HCT116 (cell line): ENCODE measurements around the gene SPDL1. TPM values are rescaled to one million over a fixed set of nuclear protein-coding genes. Genes with fewer than 3 reads are reported as not detected.

Source experiments
- ATAC-seq: fragments of 200-7000 bp; cut with Tn5 transposase; 2 replicates; pipeline ENCODE4 v1.9.1; 2020; ENCODE audit warnings: mild to moderate bottlenecking, moderate library complexity
- BruUV-seq: library from RNA; stranded (reverse); fragments of 400-500 nt; replicated peaks from 2 replicates; lab custom pipeline; 2021; lab: Mats Ljungman, UMichigan
- CTCF ChIA-PET: fragments of 300-600 bp; sonication (Branson Sonifier 250); formaldehyde crosslinking; loops from one replicate; lab custom pipeline; 2021; ENCODE audit warnings: antibody characterized with exemption; lab: Charles Lee
- POLR2A ChIA-PET: fragments of 300-600, 350-600 bp; sonication (Branson Sonifier 250); formaldehyde crosslinking; loops from one replicate; lab custom pipeline; 2021; ENCODE audit warnings: antibody characterized with exemption; lab: Charles Lee
- RAD21 ChIA-PET, 2 experiments: fragments of 300-600 bp; sonication (Branson Sonifier 250); formaldehyde crosslinking; loops; one replicate each; lab custom pipeline; 2023; ENCODE audit warnings: low total read pairs in 2 of 2; ENCODE audit not compliant: uncharacterized antibody in 2 of 2, unreplicated experiment in 2 of 2, low non-redundant PET in 1 of 2; lab: Charles Lee
- DNase-seq: peaks from one replicate; pipeline ENCODE4 v3.0.0-alpha.2; 2010; ENCODE audit warnings: low read depth, low spot score
- H2AFZ ChIP-seq: fragments of 200-600 bp; shearing (Covaris generic), sonication (generic); 2 replicates; pipeline ENCODE4 v1.6.1; 2017; ENCODE audit warnings: low read depth, mixed run types, mixed read lengths, antibody characterized with exemption, low read length; ENCODE audit not compliant: poor library complexity, severe bottlenecking
- H3K27ac ChIP-seq: 2 replicates; pipeline ENCODE4 v1.5.1; 2012; ENCODE audit warnings: low read depth, low read length
- H3K27me3 ChIP-seq: fragments of 200-600 bp; sonication (generic); 2 replicates; pipeline ENCODE4 v1.6.1; 2016; ENCODE audit warnings: mixed run types, low read length, mixed read lengths; ENCODE audit not compliant: insufficient read depth
- H3K36me3 ChIP-seq, 2 experiments: fragments of 200-500 bp in 1 of 2; fragments of 200-600 bp in 1 of 2; sonication (Bioruptor generic) in 1 of 2; sonication (generic) in 1 of 2; 2 replicates each; pipeline versions ENCODE4 v1.5.1 to v1.6.1; 2014 to 2016; ENCODE audit warnings: low read length in 2 of 2, inconsistent platforms in 1 of 2, mixed read lengths in 1 of 2, mixed run types in 1 of 2; ENCODE audit not compliant: insufficient read depth in 2 of 2, control insufficient read depth in 1 of 2
- H3K4me1 ChIP-seq, 2 experiments: fragments of 200-600 bp in 1 of 2; sonication (generic) in 1 of 2; 2 replicates each; pipeline versions ENCODE4 v1.5.1 to v1.6.1; 2012 to 2017; ENCODE audit warnings: low read length in 2 of 2, inconsistent platforms in 1 of 2, mild to moderate bottlenecking in 1 of 2, mixed read lengths in 1 of 2, mixed run types in 1 of 2, moderate library complexity in 1 of 2; ENCODE audit not compliant: insufficient read depth in 2 of 2, control insufficient read depth in 1 of 2
- H3K4me2 ChIP-seq: fragments of 200-600 bp; sonication (generic); 2 replicates; pipeline ENCODE4 v1.6.1; 2017; ENCODE audit warnings: mixed run types, low read length, mixed read lengths
- H3K4me3 ChIP-seq, 2 experiments: fragments of 200-600 bp in 1 of 2; sonication (generic) in 1 of 2; replicated peaks in 1 of 2; 2 replicates each; pipeline ENCODE4 v1.5.1; 2011 to 2016; ENCODE audit warnings: low read length in 2 of 2, control low read depth in 1 of 2, low read depth in 1 of 2, mild to moderate bottlenecking in 1 of 2, mixed read lengths in 1 of 2, mixed run types in 1 of 2
- H3K79me2 ChIP-seq: fragments of 200-600 bp; sonication (generic); 2 replicates; pipeline ENCODE4 v1.6.1; 2017; ENCODE audit warnings: mild to moderate bottlenecking, mixed run types, low read length, moderate library complexity, mixed read lengths; ENCODE audit not compliant: insufficient read depth
- H3K9ac ChIP-seq: fragments of 200-600 bp; sonication (generic); 2 replicates; pipeline ENCODE4 v1.6.1; 2016; ENCODE audit warnings: low read length, mixed read lengths
- H3K9me2 ChIP-seq: fragments of 200-600 bp; sonication (generic), shearing (Covaris generic); 2 replicates; pipeline ENCODE4 v1.6.1; 2017; ENCODE audit warnings: mixed run types, mild to moderate bottlenecking, moderate library complexity; ENCODE audit not compliant: insufficient read depth
- H3K9me3 ChIP-seq, 2 experiments: fragments of 200-500 bp in 1 of 2; fragments of 200-600 bp in 1 of 2; sonication (Bioruptor generic) in 1 of 2; sonication (generic) in 1 of 2; 2 replicates each; pipeline ENCODE4 v1.6.1; 2014 to 2017; ENCODE audit warnings: low read length in 2 of 2, mixed read lengths in 2 of 2, inconsistent platforms in 1 of 2, low read depth in 1 of 2, mild to moderate bottlenecking in 1 of 2, mixed run types in 1 of 2, moderate library complexity in 1 of 2; ENCODE audit not compliant: control insufficient read depth in 1 of 2, insufficient read depth in 1 of 2
- H4K20me1 ChIP-seq: fragments of 200-600 bp; sonication (generic), shearing (Covaris generic); 2 replicates; pipeline ENCODE4 v1.6.1; 2017; ENCODE audit warnings: mixed run types, mild to moderate bottlenecking, moderate library complexity; ENCODE audit not compliant: insufficient read depth
- CBX3 ChIP-seq: IDR thresholded peaks from 2 replicates; pipeline ENCODE4 v1.6.1; 2012; ENCODE audit warnings: low read depth
- CEBPB ChIP-seq: IDR thresholded peaks from 2 replicates; pipeline ENCODE4 v1.6.1; 2012; ENCODE audit warnings: low read depth
- EGR1 ChIP-seq: IDR thresholded peaks from 2 replicates; pipeline ENCODE4 v1.6.1; 2012; ENCODE audit warnings: low read depth
- ELF1 ChIP-seq: IDR thresholded peaks from 2 replicates; pipeline ENCODE4 v1.6.1; 2012; ENCODE audit warnings: low read depth, borderline replicate concordance
- EZH2 ChIP-seq: fragments of 200-600 bp; sonication (generic); IDR thresholded peaks from 2 replicates; pipeline ENCODE4 v1.6.1; 2017; ENCODE audit warnings: antibody characterized with exemption, mixed run types
- FOSL1 ChIP-seq: IDR thresholded peaks from 2 replicates; pipeline ENCODE4 v1.6.1; 2012; ENCODE audit warnings: low read depth
- JUND ChIP-seq: IDR thresholded peaks from 2 replicates; pipeline ENCODE4 v1.6.1; 2012
- POLR2A ChIP-seq: IDR thresholded peaks from 2 replicates; pipeline ENCODE4 v1.7.0; 2011; ENCODE audit warnings: borderline replicate concordance; ENCODE audit not compliant: insufficient read depth, insufficient read length; ENCODE audit errors: extremely low read depth
- RAD21 ChIP-seq: IDR thresholded peaks from 2 replicates; pipeline ENCODE4 v1.6.1; 2012; ENCODE audit warnings: low read depth, mild to moderate bottlenecking
- SIN3A ChIP-seq: IDR thresholded peaks from 2 replicates; pipeline ENCODE4 v1.6.1; 2012; ENCODE audit warnings: low read depth
- SP1 ChIP-seq: IDR thresholded peaks from 2 replicates; pipeline ENCODE4 v1.6.1; 2012; ENCODE audit warnings: low read depth
- TCF7L2 ChIP-seq: IDR thresholded peaks from 2 replicates; pipeline ENCODE4 v1.7.0; 2011; ENCODE audit warnings: borderline replicate concordance, inconsistent platforms; ENCODE audit not compliant: insufficient read depth, insufficient read length; ENCODE audit errors: extremely low read depth
- YY1 ChIP-seq: IDR thresholded peaks from 2 replicates; pipeline ENCODE4 v1.6.1; 2011; ENCODE audit warnings: low read length, low read depth, moderate library complexity, mild to moderate bottlenecking; ENCODE audit not compliant: insufficient replicate concordance; ENCODE audit errors: extremely low read depth
- ZFX ChIP-seq: fragments of 450-650 bp; IDR thresholded peaks from 2 replicates; pipeline ENCODE4 v1.6.1; 2017
- ZNF274 ChIP-seq: fragments of 200-500 bp; sonication (Bioruptor generic); IDR thresholded peaks from 2 replicates; pipeline ENCODE4 v1.6.1; 2014; ENCODE audit warnings: mild to moderate bottlenecking, low read depth, low read length, inconsistent platforms
- intact Hi-C: fragments of 100-400 bp; cut with micrococcal nuclease; formaldehyde crosslinking; loops from 2 replicates; pipeline ENCODE4 v1.10.0; 2022
- total RNA-seq: library from RNA; stranded (reverse); gene quantifications from one replicate; pipeline ENCODE4 v1.2.1, GENCODE V29; 2021; ENCODE audit not compliant: unreplicated experiment
- TF ChIP-seq, protein P1 (sequence below): IDR thresholded peaks from 2 replicates; pipeline ENCODE4 v1.6.1; 2012
- TF ChIP-seq, protein P2 (sequence below): IDR thresholded peaks from 2 replicates; pipeline ENCODE4 v1.6.1; 2012
- TF ChIP-seq, protein P3 (sequence below), 3 experiments: fragments of 200-600 bp in 1 of 3; sonication (generic) in 1 of 3; IDR thresholded peaks in 2 of 3; conservative IDR thresholded peaks in 1 of 3; 2 replicates each; pipeline ENCODE4 v1.5.1; 2012 to 2017; ENCODE audit warnings: low read depth in 2 of 3, low read length in 2 of 3, antibody characterized with exemption in 1 of 3, borderline replicate concordance in 1 of 3, control low read depth in 1 of 3, mild to moderate bottlenecking in 1 of 3, mixed read lengths in 1 of 3, mixed run types in 1 of 3, moderate library complexity in 1 of 3; ENCODE audit not compliant: insufficient read depth in 1 of 3
- TF ChIP-seq, protein P4 (sequence below): IDR thresholded peaks from 2 replicates; pipeline ENCODE4 v1.6.1; 2012; ENCODE audit warnings: low read depth

Gene SPDL1
- total RNA-seq, 1 experiment from 2014 or later = 28.5 TPM

- BruUV-seq = no TSS peak
- no peak overlapping the region for H3K27ac ChIP-seq
- CTCF ChIA-PET = no interaction called here
- RAD21 ChIA-PET = no interaction called here
- no peaks in the 10 kb centered on the region for H4K20me1 ChIP-seq
- no peak overlapping the region for H2AFZ ChIP-seq
- H3K9ac ChIP-seq = no peak overlapping the region
- H3K36me3 ChIP-seq = no peaks in the 10 kb centered on the region
- H3K9me3 ChIP-seq = no peaks in the 10 kb centered on the region
- no peaks in the 10 kb centered on the region for H3K4me1 ChIP-seq
- H3K79me2 ChIP-seq = no peaks in the 10 kb centered on the region
- peaks cover 3% of the 10 kb centered on the region; the same call in 1 of the 2 replicates for H3K27me3 ChIP-seq
- POLR2A ChIA-PET = no interaction called here
- TF ChIP-seq YY1 (no peak), FOSL1 (no peak), POLR2A (no peak), CBX3 (no peak), JUND (no peak), RAD21 (no peak), ELF1 (no peak), SP1 (no peak), SIN3A (no peak), CEBPB (no peak), ZFX (no peak), EGR1 (no peak), TCF7L2 (no peak), ZNF274 (no peak), EZH2 (no peak)
- TF ChIP-seq, protein P1, sequence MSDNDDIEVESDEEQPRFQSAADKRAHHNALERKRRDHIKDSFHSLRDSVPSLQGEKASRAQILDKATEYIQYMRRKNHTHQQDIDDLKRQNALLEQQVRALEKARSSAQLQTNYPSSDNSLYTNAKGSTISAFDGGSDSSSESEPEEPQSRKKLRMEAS = no peak
- TF ChIP-seq, protein P2, sequence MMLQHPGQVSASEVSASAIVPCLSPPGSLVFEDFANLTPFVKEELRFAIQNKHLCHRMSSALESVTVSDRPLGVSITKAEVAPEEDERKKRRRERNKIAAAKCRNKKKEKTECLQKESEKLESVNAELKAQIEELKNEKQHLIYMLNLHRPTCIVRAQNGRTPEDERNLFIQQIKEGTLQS = no peak
- TF ChIP-seq, protein P3, sequence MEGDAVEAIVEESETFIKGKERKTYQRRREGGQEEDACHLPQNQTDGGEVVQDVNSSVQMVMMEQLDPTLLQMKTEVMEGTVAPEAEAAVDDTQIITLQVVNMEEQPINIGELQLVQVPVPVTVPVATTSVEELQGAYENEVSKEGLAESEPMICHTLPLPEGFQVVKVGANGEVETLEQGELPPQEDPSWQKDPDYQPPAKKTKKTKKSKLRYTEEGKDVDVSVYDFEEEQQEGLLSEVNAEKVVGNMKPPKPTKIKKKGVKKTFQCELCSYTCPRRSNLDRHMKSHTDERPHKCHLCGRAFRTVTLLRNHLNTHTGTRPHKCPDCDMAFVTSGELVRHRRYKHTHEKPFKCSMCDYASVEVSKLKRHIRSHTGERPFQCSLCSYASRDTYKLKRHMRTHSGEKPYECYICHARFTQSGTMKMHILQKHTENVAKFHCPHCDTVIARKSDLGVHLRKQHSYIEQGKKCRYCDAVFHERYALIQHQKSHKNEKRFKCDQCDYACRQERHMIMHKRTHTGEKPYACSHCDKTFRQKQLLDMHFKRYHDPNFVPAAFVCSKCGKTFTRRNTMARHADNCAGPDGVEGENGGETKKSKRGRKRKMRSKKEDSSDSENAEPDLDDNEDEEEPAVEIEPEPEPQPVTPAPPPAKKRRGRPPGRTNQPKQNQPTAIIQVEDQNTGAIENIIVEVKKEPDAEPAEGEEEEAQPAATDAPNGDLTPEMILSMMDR (IDR thresholded peaks at IDR 0.05 in 2 of 3, conservative IDR thresholded peaks at IDR 0.05 in 1 of 3; ENCODE audit: borderline replicate concordance in 1 of 3, insufficient read depth in 1 of 3, low read depth in 2 of 3, low read length in 2 of 3) = no peak
- TF ChIP-seq, protein P4, sequence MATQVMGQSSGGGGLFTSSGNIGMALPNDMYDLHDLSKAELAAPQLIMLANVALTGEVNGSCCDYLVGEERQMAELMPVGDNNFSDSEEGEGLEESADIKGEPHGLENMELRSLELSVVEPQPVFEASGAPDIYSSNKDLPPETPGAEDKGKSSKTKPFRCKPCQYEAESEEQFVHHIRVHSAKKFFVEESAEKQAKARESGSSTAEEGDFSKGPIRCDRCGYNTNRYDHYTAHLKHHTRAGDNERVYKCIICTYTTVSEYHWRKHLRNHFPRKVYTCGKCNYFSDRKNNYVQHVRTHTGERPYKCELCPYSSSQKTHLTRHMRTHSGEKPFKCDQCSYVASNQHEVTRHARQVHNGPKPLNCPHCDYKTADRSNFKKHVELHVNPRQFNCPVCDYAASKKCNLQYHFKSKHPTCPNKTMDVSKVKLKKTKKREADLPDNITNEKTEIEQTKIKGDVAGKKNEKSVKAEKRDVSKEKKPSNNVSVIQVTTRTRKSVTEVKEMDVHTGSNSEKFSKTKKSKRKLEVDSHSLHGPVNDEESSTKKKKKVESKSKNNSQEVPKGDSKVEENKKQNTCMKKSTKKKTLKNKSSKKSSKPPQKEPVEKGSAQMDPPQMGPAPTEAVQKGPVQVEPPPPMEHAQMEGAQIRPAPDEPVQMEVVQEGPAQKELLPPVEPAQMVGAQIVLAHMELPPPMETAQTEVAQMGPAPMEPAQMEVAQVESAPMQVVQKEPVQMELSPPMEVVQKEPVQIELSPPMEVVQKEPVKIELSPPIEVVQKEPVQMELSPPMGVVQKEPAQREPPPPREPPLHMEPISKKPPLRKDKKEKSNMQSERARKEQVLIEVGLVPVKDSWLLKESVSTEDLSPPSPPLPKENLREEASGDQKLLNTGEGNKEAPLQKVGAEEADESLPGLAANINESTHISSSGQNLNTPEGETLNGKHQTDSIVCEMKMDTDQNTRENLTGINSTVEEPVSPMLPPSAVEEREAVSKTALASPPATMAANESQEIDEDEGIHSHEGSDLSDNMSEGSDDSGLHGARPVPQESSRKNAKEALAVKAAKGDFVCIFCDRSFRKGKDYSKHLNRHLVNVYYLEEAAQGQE = no peak
- DNase-seq = no peak
- no peaks in the 10 kb centered on the region for H3K9me2 ChIP-seq
- intact Hi-C loops = no loop called here
- no peak overlapping the region for H3K4me3 ChIP-seq
- H3K4me2 ChIP-seq = no peak overlapping the region
- ATAC-seq = no peak
These were observed 48.6 kb upstream of the SPDL1 start for GRCh38 chr5:169534939-169535338.
